Nasal cavity respiratory epithelium epithelial cell of viscerocranial mucosa (primary cell): ENCODE results near the gene RGCC. TPM values are rescaled to one million over a fixed set of nuclear protein-coding genes. Genes with fewer than 3 reads are reported as not detected.

ENCODE experiments used
- total RNA-seq: library from RNA; depleted of rRNA; stranded (reverse); fragments of >200 nt; gene quantifications from 2 replicates; pipeline ENCODE4 v1.2.3, GENCODE V29; 2014

The RGCC gene
- total RNA-seq, result 1.4 and 4.1 TPM in 2 replicates

GRCh38 chr13:41456768-41457588, at the start of gene RGCC:
TSS of gene RGCC (plus strand) at chr13:41457550. CDS start at chr13:41457708, 158 bp downstream.

Other genes with a start within 250 kb of the RGCC start
- gene MTRF1, start 194.0 kb upstream of the RGCC start, total RNA-seq, result 10.9 and 15.4 TPM in 2 replicates
- 5.5 and 10.2 TPM in 2 replicates for gene NAA16, start 146.3 kb upstream of the RGCC start, total RNA-seq